ENCODE data around the gene TM6SF1. TPM values are rescaled to one million over a fixed set of nuclear protein-coding genes. Genes with fewer than 3 reads are reported as not detected.
A peak's percentile ranks its signal among the peaks of the same experiment; 100 is the strongest.
"Not testable (repeated sequence)": the region's sequence is repeated elsewhere in the genome, so short reads cannot be mapped to it uniquely, and the experiment has no call there.

Gene TM6SF1
- total RNA-seq, 2 donors from 2014 or later, result 1.2 to 1.9 TPM

- H3K27ac Mint-ChIP-seq, result peak overlapping the region; percentile 83
Measured at GRCh38 chr15:83067638-83067962, 39.8 kb upstream of the TM6SF1 start.

GRCh38 chr15:83068054-83068453 lies 39.4 kb upstream of the TM6SF1 start:
- no peak overlapping the region for H3K4me3 ChIP-seq (ENCODE audit: low read length)
- no peak overlapping the region for H3K9ac ChIP-seq (ENCODE audit: extremely low read depth, low read length, poor library complexity, severe bottlenecking)
- peaks cover 14% of the 10 kb centered on the region for H3K9me3 ChIP-seq (ENCODE audit: control insufficient read depth, low read length)
- TF ChIP-seq CTCF (conservative IDR thresholded peaks at IDR 0.05), result no peak
- H3K4me1 ChIP-seq (ENCODE audit: control insufficient read depth, insufficient read depth, low read length), result no peaks in the 10 kb centered on the region
- Mint-ChIP-seq H3K9me3 (peaks cover 18% of the 10 kb centered on the region), H3K27ac (peak overlapping the region; percentile 83), H3K27me3 (ENCODE audit: insufficient read depth) (no peaks in the 10 kb centered on the region), H3K36me3 (ENCODE audit: low read depth) (no peaks in the 10 kb centered on the region), H3K4me3 (peak overlapping the region; percentile 80), H3K4me1 (peaks cover 21% of the 10 kb centered on the region)
- no peaks in the 10 kb centered on the region for H3K36me3 ChIP-seq (ENCODE audit: control insufficient read depth, insufficient read depth, low read length)
- no peak for DNase-seq
- H3K27ac ChIP-seq (ENCODE audit: low read depth, low read length), result no peak overlapping the region
- WGBS, 2 experiments (ENCODE audit: insufficient coverage in 1 of 2, insufficient read length in 1 of 2), result 93 to 96% methylated on average over 5 to 6 of the region's 6 CpGs
- H3K27me3 ChIP-seq (ENCODE audit: control insufficient read depth, insufficient read depth, low read length, poor library complexity, severe bottlenecking), result no peaks in the 10 kb centered on the region

More at GRCh38 chr15:83067638-83067962, 39.8 kb upstream of the TM6SF1 start:
- DNase-seq, result no peak
- no peaks in the 10 kb centered on the region for H3K27me3 ChIP-seq (ENCODE audit: control insufficient read depth, insufficient read depth, low read length, poor library complexity, severe bottlenecking)
- Mint-ChIP-seq H3K4me3 (peak overlapping the region; percentile 80), H3K27me3 (ENCODE audit: insufficient read depth) (no peaks in the 10 kb centered on the region), H3K9me3 (peaks cover 16% of the 10 kb centered on the region), H3K4me1 (peaks cover 21% of the 10 kb centered on the region), H3K36me3 (ENCODE audit: low read depth) (no peaks in the 10 kb centered on the region)
- no peaks in the 10 kb centered on the region for H3K4me1 ChIP-seq (ENCODE audit: control insufficient read depth, insufficient read depth, low read length)
- TF ChIP-seq CTCF (conservative IDR thresholded peaks at IDR 0.05), result no peak
- no peak overlapping the region for H3K27ac ChIP-seq (ENCODE audit: low read depth, low read length)
- H3K4me3 ChIP-seq (ENCODE audit: low read length), result peak overlapping the region; percentile 95
- WGBS, 2 experiments (ENCODE audit: insufficient coverage in 1 of 2, insufficient read length in 1 of 2), result 80 to 95% methylated on average over 7 to 12 of the region's 12 CpGs
- H3K9me3 ChIP-seq (ENCODE audit: control insufficient read depth, low read length), result peaks cover 11% of the 10 kb centered on the region
- no peak overlapping the region for H3K9ac ChIP-seq (ENCODE audit: extremely low read depth, low read length, poor library complexity, severe bottlenecking)
- peaks cover 1% of the 10 kb centered on the region for H3K36me3 ChIP-seq (ENCODE audit: control insufficient read depth, insufficient read depth, low read length)

- not testable (repeated sequence) for H3K27me3 Mint-ChIP-seq (ENCODE audit: insufficient read depth)
- WGBS, 2 experiments (ENCODE audit: insufficient coverage in 1 of 2, insufficient read length in 1 of 2), result 61 to 100% methylated on average over 1 to 5 of the region's 6 CpGs
Measured at GRCh38 chr15:83069211-83069642, 38.2 kb upstream of the TM6SF1 start.

More at GRCh38 chr15:83069211-83069642, 38.2 kb upstream of the TM6SF1 start:
- not testable (repeated sequence) for H3K4me1 ChIP-seq (ENCODE audit: control insufficient read depth, insufficient read depth, low read length); H3K4me3 Mint-ChIP-seq; H3K9ac ChIP-seq (ENCODE audit: extremely low read depth, low read length, poor library complexity, severe bottlenecking); H3K36me3 Mint-ChIP-seq (ENCODE audit: low read depth); H3K36me3 ChIP-seq (ENCODE audit: control insufficient read depth, insufficient read depth, low read length); H3K27ac Mint-ChIP-seq; H3K4me3 ChIP-seq (ENCODE audit: low read length); H3K27ac ChIP-seq (ENCODE audit: low read depth, low read length); H3K27me3 ChIP-seq (ENCODE audit: control insufficient read depth, insufficient read depth, low read length, poor library complexity, severe bottlenecking)
- H3K4me1 Mint-ChIP-seq, result peaks cover 21% of the 10 kb centered on the region
- peaks cover 29% of the 10 kb centered on the region for H3K9me3 Mint-ChIP-seq
- H3K9me3 ChIP-seq (ENCODE audit: control insufficient read depth, low read length), result peaks cover 24% of the 10 kb centered on the region
- peak; percentile 65 for DNase-seq
